ENCODE data around the gene GCNT2.
"Not testable (repeated sequence)": the region's sequence is repeated elsewhere in the genome, so short reads cannot be mapped to it uniquely, and the experiment has no call there.

GCNT2 gene

DNA sequence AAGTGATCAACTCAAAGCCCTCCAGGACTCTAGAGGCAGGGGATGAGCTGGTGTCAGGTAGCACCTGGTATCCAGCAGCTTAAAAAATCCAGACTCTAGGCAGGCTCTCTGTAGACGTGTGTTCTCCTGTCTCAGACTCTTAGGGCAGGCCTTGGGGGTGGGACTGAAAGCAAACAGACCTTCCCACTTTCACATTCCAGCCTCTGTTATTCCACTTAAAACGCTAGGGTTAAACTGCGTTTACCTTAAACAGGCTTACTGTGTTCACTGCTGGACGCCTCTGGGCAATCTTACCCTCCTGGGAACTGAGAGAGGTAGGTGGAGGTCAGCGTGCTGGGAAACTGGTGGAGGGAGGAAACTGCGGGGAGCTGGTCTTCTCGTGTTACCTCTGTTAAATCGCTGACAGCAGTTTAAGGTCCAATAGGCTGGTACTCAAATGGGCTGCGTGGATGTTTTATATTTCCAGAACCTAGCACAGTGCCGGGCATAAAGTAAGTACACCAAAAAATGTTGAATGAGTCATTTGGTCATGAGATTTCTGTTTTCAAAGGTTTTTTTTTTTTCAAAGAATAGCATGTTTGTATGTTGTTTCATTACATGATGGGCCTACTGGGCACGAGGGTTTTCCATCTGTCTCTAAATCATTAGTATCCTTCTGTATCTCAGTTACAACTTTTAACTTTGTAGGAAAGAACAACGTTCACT is at the start of gene GCNT2:
GCNT2 (plus strand) TSS at position 248 of the 705 bp plus-strand sequence. CDS start 7,561 bp downstream, outside the sequence.
- DNase-seq (ENCODE audit: low spot score) = no peak

GRCh38 chr6:10472634-10473033 is 48.5 kb upstream of the GCNT2 start:
- no peak for DNase-seq (ENCODE audit: low spot score)

GRCh38 chr6:10478187-10479040 is 42.7 kb upstream of the GCNT2 start:
- DNase-seq (ENCODE audit: low spot score) = no peak

- DNase-seq (ENCODE audit: low spot score) = no peak
Observed at GRCh38 chr6:10479939-10480700, 41.0 kb upstream of the GCNT2 start.

GRCh38 chr6:10481101-10481500 is 40.0 kb upstream of the GCNT2 start:
- DNase-seq (ENCODE audit: low spot score) = no peak

- no peak for DNase-seq (ENCODE audit: low spot score)
Observed at GRCh38 chr6:10482636-10483257, 38.4 kb upstream of the GCNT2 start.

DNA sequence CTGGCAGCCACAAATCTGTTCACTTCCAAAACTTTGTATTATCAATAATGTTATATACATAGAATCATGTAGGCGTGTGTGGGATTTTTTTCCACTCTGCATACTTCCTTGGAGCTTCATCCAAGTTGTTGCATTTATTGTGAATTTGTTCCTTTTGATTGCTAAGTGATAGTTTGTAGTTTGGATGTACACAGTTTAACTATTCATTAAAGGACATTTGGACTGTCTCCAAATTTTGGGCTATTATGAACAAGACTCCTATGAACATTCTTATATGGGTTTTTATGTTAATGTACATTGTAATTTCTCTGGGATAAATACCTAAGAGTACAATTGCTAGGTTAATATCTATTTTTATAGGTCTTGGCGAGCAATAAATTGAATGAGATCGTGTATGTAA is 36.2 kb upstream of the GCNT2 start:
- DNase-seq (ENCODE audit: low spot score) = no peak

- DNase-seq (ENCODE audit: low spot score) = no peak
Observed at GRCh38 chr6:10485406-10485805, 35.7 kb upstream of the GCNT2 start.

GRCh38 chr6:10486215-10486614 is 34.9 kb upstream of the GCNT2 start:
- no peak for DNase-seq (ENCODE audit: low spot score)

- not testable (repeated sequence) for DNase-seq (ENCODE audit: low spot score)
Observed at GRCh38 chr6:10486944-10487588, 34.1 kb upstream of the GCNT2 start.

DNA sequence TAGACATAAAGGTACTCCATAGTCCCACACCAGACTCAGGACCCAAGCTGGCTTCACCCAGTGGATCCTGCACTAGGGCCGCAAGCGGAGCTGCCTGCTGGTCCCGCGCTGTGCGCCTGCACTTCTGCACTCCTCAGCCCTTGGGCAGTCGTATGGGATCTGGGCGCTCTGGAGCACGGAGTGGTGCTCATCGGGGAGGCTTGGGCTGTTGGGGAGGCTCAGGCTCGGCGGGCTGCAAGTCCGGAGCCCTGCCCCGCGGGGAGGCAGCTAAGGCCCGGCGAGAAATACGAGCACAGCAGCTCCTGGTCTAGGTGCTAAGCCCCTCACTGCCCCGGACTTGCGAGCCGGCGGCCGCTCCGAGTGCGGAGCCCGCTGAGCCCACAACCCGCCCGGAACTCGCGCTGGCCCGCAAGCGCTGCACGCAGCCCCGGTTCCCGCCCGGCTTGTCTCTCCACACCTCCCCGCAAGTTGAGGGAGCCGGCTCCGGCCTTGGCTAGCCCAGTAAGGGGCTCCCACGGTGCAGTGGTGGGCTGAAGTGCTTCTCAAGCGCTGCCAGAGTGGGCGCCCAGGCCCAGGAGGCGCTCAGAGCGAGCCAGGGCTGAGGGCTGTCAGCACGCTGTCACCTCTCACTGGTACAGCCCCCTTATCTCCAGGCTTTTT is 33.4 kb upstream of the GCNT2 start:
- DNase-seq (ENCODE audit: low spot score) = no peak

DNA sequence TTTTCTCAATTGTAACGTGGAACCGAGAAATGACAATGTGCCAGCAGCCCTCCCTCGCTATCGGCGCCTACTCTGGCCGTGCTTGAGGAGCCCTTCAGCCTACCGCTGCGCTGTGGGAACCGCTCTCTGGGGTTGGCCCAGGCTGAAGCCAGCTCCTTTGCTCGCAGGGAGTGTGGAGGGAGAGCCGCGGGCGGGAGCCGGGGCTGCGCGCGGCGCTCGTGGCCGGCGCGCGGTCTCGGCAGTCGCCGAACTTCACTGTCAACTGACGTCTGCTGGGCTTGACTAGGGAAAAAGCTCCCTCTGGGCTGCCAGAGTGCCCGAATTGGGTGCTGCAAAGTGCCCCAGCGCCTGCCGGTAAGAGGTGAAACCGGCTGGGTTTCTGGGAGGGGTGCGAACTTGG is 29.7 kb upstream of the GCNT2 start:
- no peak for DNase-seq (ENCODE audit: low spot score)

DNA sequence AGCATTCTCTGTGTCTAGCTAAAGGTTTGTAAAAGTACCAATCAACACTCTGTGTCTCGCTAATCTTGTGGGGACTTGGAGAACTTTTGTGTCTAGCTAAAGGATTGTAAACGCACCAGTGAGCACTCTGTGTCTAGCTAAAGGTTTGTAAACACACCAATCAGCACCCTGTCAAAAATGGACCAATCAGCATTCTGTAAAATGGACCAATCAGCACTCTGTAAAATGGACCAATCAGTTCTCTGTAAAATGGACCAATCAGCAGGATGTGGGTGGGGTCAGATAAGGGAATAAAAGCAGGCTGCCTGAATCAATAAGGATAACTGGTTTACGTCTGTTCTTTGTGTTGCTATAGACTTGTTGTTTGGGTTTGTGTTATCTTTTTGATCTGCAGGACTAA is 29.2 kb upstream of the GCNT2 start:
- DNase-seq (ENCODE audit: low spot score) = not testable (repeated sequence)

DNA sequence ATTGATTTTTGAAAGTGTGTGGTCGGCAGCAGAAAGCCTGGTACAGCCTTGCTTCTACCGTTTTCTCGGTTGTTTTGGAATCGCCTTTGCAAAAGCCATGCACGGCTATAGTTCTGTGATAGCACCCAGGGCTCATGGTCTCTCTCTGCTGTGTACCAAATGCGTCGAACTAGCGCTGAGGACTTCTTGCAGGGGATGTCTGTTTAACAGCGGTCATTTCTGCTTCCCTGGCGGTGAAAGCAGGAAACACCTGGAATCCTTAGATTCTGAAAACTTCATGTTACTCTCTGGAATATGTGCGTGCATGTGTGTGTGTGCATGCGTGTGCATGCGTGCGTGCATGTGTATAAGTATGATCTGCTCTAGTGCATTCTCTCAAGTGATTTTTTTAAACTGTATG is 26.1 kb upstream of the GCNT2 start:
- no peak for DNase-seq (ENCODE audit: low spot score)

DNA sequence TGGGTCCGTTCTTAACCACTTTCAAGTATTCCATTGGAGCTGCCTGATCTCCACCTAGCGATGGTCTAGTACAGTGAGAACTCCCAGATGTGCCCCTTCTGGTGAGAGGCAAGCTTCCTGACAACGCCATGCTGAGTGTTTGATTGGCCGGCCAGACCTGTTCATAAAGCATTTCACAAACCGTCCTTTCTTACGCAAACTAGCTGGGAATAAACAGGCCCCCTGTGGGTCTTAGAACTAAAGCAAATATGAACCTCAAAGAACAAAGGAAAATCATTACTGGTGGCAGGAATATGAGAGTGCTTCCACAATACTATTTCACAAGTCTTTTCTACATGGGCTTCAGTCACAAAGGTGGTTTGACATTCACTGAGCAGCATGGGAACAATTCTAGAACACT is 15.6 kb upstream of the GCNT2 start:
- DNase-seq (ENCODE audit: low spot score) = no peak

GRCh38 chr6:10507298-10507697 is 13.9 kb upstream of the GCNT2 start:
- no peak for DNase-seq (ENCODE audit: low spot score)

- no peak for DNase-seq (ENCODE audit: low spot score)
Observed at GRCh38 chr6:10507715-10508114, 13.4 kb upstream of the GCNT2 start.

GRCh38 chr6:10510592-10511367 is 10.4 kb upstream of the GCNT2 start:
- DNase-seq (ENCODE audit: low spot score) = no peak

- no peak for DNase-seq (ENCODE audit: low spot score)
Observed at GRCh38 chr6:10511477-10511876, 9.7 kb upstream of the GCNT2 start.

- DNase-seq (ENCODE audit: low spot score) = no peak
Observed at GRCh38 chr6:10513544-10513943, 7.6 kb upstream of the GCNT2 start.
